Breast epithelium (tissue), 4 donors: Measurements from ENCODE around the gene RALY. TPM values are rescaled to one million over a fixed set of nuclear protein-coding genes. Genes with fewer than 3 reads are reported as not detected.

ENCODE experiments used
- DNase-seq, 2 donors: peaks; one replicate each; pipeline ENCODE4 v3.0.0-alpha.2; 2019; ENCODE audit warnings: low spot score in 2 of 2
- H3K27ac ChIP-seq, 2 donors: fragments of 200-600 bp; sonication (generic) in 1 of 2; one replicate each; pipeline ENCODE4 v1.5.1; 2016 to 2019; ENCODE audit warnings: mild to moderate bottlenecking in 1 of 2
- H3K27me3 ChIP-seq, 2 donors: fragments of 200-600 bp; sonication (generic) in 1 of 2; one replicate each; pipeline versions ENCODE4 v1.5.1 to v1.6.0; 2017 to 2019; ENCODE audit warnings: control low read depth in 1 of 2, mild to moderate bottlenecking in 1 of 2
- H3K36me3 ChIP-seq: fragments of 200-600 bp; one replicate; pipeline ENCODE4 v1.5.1; 2019
- H3K4me1 ChIP-seq, 2 donors: fragments of 200-600 bp; sonication (generic); one replicate each; pipeline ENCODE4 v1.5.1; 2016 to 2019; ENCODE audit warnings: control low read depth in 1 of 2
- H3K4me3 ChIP-seq, 3 donors: fragments of 200-600 bp; sonication (generic); 1 replicate in 2 of 3; 2 replicates in 1 of 3; pipeline ENCODE4 v1.5.1; 2016 to 2019; ENCODE audit warnings: mild to moderate bottlenecking in 3 of 3, moderate library complexity in 2 of 3
- H3K9me3 ChIP-seq, 2 donors: fragments of 200-600 bp; sonication (generic) in 1 of 2; one replicate each; pipeline ENCODE4 v1.5.1; 2016 to 2019; ENCODE audit warnings: control low read depth in 1 of 2
- CTCF ChIP-seq, 3 donors: fragments of 450-650 bp; IDR thresholded peaks; one replicate each; pipeline ENCODE4 v1.5.1; 2016 to 2017; ENCODE audit warnings: antibody characterized with exemption in 3 of 3, mild to moderate bottlenecking in 3 of 3, moderate library complexity in 3 of 3
- POLR2A ChIP-seq: fragments of 450-650 bp; IDR thresholded peaks from one replicate; pipeline ENCODE4 v1.6.1; 2016; ENCODE audit warnings: antibody characterized with exemption, mild to moderate bottlenecking, moderate library complexity
- POLR2AphosphoS5 ChIP-seq, 3 donors: sonication (generic); formaldehyde crosslinking; IDR thresholded peaks; one replicate each; pipeline ENCODE4 v1.6.1; 2017; ENCODE audit warnings: antibody characterized with exemption in 3 of 3
- intact Hi-C: fragments of 100-400 bp; cut with DNase I; formaldehyde crosslinking; loops from one replicate; pipeline ENCODE4 v1.15.1; 2023; ENCODE audit warnings: low total_unique reads
- total RNA-seq, 3 donors: library from RNA; depleted of rRNA; stranded (reverse); fragments of >200 nt; gene quantifications; one replicate each; pipeline ENCODE4 v1.1.0, GENCODE V29; 2016

Gene RALY
- total RNA-seq: 100 to 1,000 TPM in 1 of 3 donors, 10 to 100 TPM in 2; 73.5 to 120 (median 96.4) TPM

DNA sequence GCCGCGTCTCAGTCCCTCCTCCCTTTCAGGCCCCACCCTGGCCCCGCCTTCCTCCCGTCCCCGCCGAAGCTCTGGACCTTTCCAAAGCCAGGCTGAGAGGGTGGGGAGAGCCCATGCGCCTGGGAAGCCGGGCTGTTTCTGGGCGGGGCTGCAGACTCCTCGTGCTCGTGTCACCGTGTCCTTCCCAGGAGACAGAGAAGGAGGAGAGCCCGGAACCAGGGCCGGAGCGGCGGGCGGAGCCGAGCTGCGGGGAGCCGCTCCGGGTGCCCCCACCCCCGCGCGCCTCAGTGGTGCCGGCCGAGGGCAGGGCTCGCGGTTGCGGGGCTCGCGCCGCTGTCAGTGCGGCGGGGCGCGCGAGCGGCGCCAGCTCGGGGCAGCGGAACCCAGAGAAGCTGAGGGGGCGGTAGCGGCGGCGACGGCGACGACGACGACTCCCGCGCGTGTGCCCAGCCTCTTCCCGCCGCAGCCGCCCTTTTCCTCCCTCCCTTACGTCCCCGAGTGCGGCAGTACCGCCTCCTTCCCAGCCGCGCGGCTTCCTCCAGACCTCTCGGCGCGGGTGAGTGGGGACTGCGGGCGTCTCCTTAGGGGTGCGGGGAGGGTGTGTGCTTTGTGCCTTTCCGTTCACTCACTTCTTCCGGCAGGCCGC lies at the start of gene RALY:
RALY (plus strand) TSS at position 336 of the 646 bp plus-strand sequence. CDS start 78,164 bp downstream, outside the sequence.
- no peak for TF ChIP-seq POLR2A
- peak; percentile 46 to 82 (median 60) for TF ChIP-seq POLR2AphosphoS5 (IDR thresholded peaks at IDR 0.05)
- peak in 1 of 3 donors; percentile 11 for TF ChIP-seq CTCF (IDR thresholded peaks at IDR 0.05)
- Histone ChIP-seq H3K27ac (peak within 1 kb of the TSS; percentile 94 to 95), H3K4me1 (peaks cover 0 to 21% of the 10 kb centered on the region in 2 donors), H3K27me3 (no peaks in the 10 kb centered on the region), H3K9me3 (no peaks in the 10 kb centered on the region), H3K36me3 (no peaks in the 10 kb centered on the region), H3K4me3 (peak within 1 kb of the TSS; percentile 85 to 95 (median 85))
- peak in 1 of 2 donors; percentile 98 for DNase-seq
- intact Hi-C loops: no loop called here

DNA sequence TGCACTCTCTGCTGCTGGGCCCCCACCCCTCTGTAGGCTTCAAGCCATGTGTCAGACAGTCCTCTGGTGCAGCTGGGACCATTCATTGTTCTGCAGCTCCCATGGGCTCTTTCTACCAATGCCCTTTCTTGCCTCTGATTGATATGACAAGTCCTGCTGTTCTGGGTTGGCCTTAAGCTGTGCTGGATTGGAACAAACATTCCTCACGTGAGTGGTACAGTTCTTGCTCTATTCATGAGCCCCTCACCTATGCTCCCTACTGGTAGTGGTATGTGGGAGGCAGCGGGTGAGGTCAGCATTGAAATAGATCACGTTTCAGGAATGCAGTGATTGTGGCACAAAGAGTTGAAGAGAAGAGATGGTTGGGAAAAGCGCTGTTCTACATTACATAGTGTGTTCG lies 48.8 kb upstream of the RALY start:
- no peaks in the 10 kb centered on the region for H3K4me1 ChIP-seq
- no peaks in the 10 kb centered on the region for H3K27me3 ChIP-seq
- no peak for TF ChIP-seq POLR2A
- no peak for TF ChIP-seq CTCF (IDR thresholded peaks at IDR 0.05)
- TF ChIP-seq POLR2AphosphoS5 (IDR thresholded peaks at IDR 0.05): no peak
- H3K9me3 ChIP-seq: peaks cover 12 to 19% of the 10 kb centered on the region in 2 donors
- no peak overlapping the region for H3K4me3 ChIP-seq
- no peaks in the 10 kb centered on the region for H3K36me3 ChIP-seq
- DNase-seq: no peak
- H3K27ac ChIP-seq: no peak overlapping the region
- intact Hi-C loops: loop anchor here (5.0 kb wide), 1 partner anchor 92 kb away; no protein-coding TSS in a partner anchor

GRCh38 chr20:33945391-33946081 lies 48.2 kb upstream of the RALY start:
- Histone ChIP-seq H3K36me3 (no peaks in the 10 kb centered on the region), H3K27ac (peak overlapping the region in 1 of 2 donors; percentile 29), H3K4me1 (no peaks in the 10 kb centered on the region), H3K4me3 (no peak overlapping the region), H3K9me3 (peaks cover 12 to 19% of the 10 kb centered on the region in 2 donors), H3K27me3 (no peaks in the 10 kb centered on the region)
- DNase-seq: no peak
- intact Hi-C loops: loop anchor here (5.0 kb wide), 1 partner anchor 92 kb away; no protein-coding TSS in a partner anchor
- TF ChIP-seq POLR2AphosphoS5 (IDR thresholded peaks at IDR 0.05): no peak
- TF ChIP-seq CTCF (IDR thresholded peaks at IDR 0.05): no peak
- no peak for TF ChIP-seq POLR2A

DNA sequence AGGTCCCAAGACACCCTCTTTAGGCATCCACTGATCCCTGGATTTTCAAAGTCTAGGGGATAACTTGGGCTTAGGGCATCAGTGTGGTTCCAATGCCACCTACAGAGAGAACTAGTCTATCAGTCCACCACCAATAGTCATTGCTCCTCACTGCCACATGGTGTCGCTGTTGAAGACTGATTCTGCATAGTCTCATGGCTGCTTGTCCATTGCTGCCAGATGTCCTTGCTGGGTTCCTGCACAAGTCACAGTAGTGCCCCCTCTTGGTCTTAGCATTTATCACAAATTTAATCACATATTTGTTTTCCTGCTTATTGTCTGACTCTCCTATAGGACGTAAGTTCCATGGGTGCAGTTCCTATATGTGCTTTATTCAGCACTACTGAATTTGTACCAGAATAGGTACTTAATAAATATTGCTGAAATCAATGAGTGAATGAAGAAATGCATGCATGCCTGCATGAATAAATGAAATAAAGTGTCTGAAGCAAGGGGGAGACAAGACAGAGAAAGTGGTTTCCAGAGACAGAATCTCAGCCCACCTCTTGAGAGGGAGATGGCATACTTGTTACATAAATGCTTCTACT lies 45.9 kb upstream of the RALY start:
- Histone ChIP-seq H3K9me3 (peaks cover 12 to 19% of the 10 kb centered on the region in 2 donors), H3K27me3 (no peaks in the 10 kb centered on the region), H3K27ac (no peak overlapping the region), H3K4me1 (no peaks in the 10 kb centered on the region), H3K4me3 (no peak overlapping the region), H3K36me3 (no peaks in the 10 kb centered on the region)
- intact Hi-C loops: loop anchor here (5.0 kb wide), 1 partner anchor 89 kb away; no protein-coding TSS in a partner anchor
- TF ChIP-seq POLR2AphosphoS5 (IDR thresholded peaks at IDR 0.05) (no peak), POLR2A (no peak), CTCF (IDR thresholded peaks at IDR 0.05) (no peak)
- DNase-seq: no peak
